ENCODE data around the gene RSPH1.

The RSPH1 gene

GRCh38 chr21:42445311-42445710, 50.7 kb downstream of the RSPH1 start:
- no peak for DNase-seq (ENCODE audit: low read depth)

DNA sequence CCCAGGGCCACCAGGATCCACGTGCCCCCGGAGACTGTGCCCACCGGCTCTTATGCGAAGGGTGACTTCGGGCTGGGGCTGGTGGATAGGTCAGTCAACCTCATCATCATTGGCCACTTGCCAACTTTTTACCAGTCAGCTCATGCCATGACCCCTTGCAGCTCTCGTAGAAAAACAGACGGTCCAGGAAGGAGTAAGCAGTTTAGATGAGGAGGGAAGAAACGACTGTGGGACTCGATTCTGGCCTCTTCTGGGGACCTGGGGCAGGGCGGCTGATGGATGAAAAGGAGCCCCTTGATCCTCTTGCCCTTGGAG, 51.3 kb downstream of the RSPH1 start:
- DNase-seq (ENCODE audit: low read depth), result no peak

- DNase-seq (ENCODE audit: low read depth), result no peak
These were observed 51.9 kb downstream of the RSPH1 start for GRCh38 chr21:42443876-42444744.

DNA sequence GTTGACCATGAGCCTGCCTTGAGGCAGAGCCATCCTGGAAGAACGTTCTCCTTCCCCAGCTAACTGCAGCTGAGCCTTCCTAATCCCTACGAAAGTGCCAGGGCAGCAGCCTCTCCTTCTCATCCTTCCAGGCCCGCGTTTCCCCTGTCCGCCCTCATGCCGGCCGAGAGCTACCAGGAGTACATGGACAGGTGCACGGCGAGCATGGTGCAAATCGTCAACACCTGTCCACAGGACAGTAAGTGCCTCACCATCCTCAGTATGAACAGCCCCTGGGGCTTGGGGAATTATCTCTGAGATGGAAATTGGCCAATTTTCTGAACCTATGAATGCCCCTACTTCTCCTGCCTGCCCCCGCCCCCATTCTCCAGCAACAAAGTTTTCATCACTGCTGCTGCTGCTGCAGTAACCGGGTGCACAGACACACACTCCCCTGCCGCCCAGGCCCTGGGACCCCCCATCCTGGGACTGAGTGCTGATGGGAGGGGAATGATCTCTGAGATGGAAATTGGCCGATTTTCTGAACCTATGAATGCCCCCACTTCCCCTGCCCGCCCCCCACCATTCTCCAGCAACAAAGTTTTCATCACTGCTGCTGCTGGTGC, 52.7 kb downstream of the RSPH1 start:
- DNase-seq (ENCODE audit: low read depth), result no peak

DNA sequence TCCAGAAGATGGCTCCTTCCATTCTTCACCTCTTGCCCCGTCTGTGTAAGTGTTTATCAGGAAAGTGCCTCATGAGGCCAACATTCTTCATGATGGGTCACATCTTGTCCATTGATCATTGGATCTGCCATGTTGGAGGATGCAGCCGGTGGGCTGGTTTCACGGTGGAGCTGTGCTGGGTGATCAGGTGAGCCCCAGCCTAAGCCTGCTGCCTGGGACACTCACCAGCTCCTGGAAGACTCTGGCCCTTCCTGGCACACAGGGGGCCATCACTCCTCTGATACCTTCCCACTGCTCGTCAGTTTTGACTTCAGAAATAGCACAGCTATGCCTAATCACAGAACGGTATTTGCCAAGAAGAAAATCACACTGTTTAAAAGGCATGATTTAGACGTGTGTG, 54.1 kb downstream of the RSPH1 start:
- DNase-seq (ENCODE audit: low read depth), result no peak

GRCh38 chr21:42440187-42440792, 55.7 kb downstream of the RSPH1 start:
- no peak for DNase-seq (ENCODE audit: low read depth)

- DNase-seq (ENCODE audit: low read depth), result no peak
These were observed 56.5 kb downstream of the RSPH1 start for GRCh38 chr21:42439284-42440186.

DNA sequence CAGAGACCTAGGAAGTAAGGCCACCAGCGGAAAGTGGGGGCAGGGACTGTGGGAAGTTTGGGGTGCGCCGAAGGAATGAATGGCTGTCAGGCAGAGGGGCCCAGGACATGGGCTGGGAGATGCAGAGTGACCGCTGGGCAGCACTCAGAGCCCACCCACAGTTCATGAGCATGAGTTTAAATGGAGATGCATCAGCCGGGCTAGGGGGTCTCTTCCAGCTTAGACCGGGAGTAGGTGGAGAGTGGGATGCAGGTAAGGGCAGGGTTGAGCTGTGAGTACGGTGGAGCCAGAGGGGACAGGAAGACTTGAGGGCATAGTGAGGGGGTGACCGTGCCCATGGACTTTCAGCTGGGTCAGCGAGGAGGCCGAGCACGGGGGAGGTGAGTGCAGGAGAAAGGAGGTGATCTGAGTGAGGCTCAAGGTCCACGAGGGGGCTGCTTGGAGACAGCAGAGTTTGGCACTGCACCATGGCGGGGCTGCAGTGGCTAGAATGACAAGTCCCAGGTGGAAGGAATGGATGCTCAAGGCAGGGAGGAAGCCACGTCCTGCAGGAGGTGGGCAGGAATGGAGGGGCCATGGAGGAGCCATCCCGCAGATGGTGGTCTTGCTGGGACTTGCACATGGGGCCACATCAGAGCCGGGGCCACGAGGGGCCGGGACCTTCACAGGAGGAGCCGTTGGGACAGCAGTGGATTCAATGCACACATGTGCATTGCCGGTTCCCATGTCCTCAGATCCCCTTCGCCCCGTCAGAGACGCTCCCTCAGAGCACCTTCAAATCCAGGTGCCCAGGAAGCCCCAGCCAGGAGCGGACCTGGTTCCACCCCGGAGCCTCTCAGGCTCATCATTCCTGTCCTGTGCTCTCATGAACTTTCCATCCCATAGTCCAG, 57.5 kb downstream of the RSPH1 start:
- DNase-seq (ENCODE audit: low read depth), result no peak

DNA sequence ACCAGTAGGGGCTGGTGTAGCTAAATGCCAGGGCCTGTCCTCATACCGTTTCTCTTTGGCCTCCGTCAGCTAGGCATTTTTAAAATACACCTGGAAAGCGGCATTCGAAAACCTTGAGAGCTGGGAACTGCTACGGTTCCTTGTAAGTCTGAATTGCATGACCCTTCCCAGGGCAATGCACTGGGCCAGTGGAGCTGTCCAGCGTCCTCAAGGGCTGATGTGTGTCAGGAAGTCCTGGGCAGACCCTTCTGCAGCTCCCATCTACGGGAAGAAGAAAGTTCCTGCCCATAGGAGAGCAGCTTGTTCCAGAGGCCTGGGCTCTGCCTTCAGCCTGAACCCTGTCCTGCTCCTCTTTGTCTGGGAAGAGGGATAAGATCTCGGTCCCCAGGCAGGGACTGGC, 58.2 kb downstream of the RSPH1 start:
- no peak for DNase-seq (ENCODE audit: low read depth)

DNA sequence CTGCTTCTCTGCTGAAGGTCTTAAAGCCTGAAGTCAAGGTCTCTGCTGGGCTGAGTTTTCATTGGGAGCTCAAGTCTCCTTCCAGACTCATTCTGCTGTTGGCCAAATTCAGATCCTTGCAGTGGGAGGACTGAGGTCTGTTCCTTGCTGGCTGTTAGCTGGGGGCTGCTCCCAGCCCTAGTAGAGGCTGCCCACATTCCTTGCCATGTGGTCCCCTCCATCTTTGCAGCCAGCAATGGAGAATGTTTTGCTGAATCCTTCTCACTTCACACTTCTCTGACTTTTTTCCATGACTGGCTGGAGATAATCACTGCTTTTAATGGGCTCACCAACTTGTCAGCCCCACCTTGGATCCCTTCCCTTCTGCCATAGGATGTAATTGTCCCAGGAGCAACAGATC, 59.1 kb downstream of the RSPH1 start:
- no peak for DNase-seq (ENCODE audit: low read depth)

DNA sequence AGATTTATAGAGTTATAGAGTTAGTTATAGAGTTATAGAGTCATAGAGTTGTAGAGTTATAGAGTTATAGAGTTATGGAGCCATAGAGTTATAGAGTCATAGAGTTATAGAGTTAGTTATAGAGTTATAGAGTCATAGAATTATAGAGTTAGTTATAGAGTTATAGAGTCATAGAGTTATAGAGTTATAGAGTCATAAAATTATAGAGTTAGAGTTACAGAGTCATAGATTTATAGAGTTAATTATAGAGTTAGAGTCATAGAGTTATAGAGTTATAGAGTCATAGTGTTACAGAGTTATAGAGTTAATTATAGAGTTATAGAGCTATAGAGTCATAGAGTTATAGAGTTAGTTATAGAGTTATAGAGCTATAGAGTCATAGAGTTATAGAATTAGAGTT, 60.2 kb downstream of the RSPH1 start:
- no peak for DNase-seq (ENCODE audit: low read depth)

- DNase-seq (ENCODE audit: low read depth), result no peak
These were observed 60.6 kb downstream of the RSPH1 start for GRCh38 chr21:42435401-42435800.

GRCh38 chr21:42434884-42435283, 61.1 kb downstream of the RSPH1 start:
- no peak for DNase-seq (ENCODE audit: low read depth)

GRCh38 chr21:42433946-42434551, 62.0 kb downstream of the RSPH1 start:
- no peak for DNase-seq (ENCODE audit: low read depth)

DNA sequence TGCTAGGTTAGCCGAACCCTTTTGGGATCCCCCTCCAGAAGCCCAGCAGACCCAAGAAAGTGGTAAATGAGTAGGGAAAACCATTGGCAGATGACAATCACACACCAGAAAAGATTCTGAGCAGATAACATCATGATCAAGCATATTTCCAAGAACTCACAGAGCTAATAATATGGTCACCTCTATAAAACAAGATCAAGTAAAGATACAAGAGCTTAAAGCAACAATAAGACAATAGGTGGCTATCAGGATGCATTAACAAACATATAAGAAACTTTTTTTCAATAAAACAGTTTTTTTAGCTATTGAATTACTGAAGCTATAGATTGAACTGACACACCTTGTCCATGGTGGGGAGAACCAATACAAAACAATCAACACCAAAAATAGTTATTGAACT, 63.3 kb downstream of the RSPH1 start:
- DNase-seq (ENCODE audit: low read depth), result no peak

DNA sequence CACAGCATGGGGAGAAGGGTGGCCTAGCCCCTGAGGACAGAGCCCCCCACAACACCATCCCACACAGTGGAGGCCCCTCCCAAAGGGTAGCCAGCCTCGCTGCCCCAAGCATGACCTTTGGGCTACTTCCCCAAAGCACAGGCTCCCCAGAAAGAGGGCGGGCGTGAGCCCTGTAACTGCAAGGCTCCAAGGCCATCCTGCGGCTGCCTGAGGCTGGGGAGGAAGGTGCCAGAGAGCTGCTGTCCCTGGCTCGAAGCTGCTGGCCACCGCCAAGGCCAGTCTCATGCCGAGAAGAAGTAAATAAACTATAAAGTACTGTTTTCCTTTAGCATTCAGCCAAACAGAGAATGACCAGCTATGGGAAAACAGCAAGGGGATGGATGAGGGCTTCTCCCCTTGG, 64.8 kb downstream of the RSPH1 start:
- no peak for DNase-seq (ENCODE audit: low read depth)

- no peak for DNase-seq (ENCODE audit: low read depth)
These were observed 65.5 kb downstream of the RSPH1 start for GRCh38 chr21:42430521-42430920.

- no peak for DNase-seq (ENCODE audit: low read depth)
These were observed 66.2 kb downstream of the RSPH1 start for GRCh38 chr21:42429856-42430255.

DNA sequence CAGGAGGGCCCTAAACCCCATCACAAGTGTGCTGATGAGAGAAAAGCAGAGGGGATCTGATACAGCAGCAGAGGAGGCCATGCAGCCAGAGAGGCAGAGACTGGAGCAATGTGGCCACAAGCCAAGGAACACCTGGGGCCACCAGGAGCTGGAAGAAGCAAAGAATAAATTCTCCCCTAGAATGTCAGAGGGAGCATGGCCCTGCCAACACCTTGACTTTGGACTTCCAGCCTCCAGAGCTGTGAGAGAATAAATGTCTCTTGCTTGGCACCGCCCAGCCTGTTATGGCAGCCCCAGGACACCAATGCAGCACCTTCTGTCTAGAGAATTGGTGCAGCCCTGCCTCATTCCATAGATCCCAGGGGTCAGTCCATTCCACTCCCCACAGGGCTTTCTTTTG, 67.0 kb downstream of the RSPH1 start:
- DNase-seq (ENCODE audit: low read depth), result no peak

DNA sequence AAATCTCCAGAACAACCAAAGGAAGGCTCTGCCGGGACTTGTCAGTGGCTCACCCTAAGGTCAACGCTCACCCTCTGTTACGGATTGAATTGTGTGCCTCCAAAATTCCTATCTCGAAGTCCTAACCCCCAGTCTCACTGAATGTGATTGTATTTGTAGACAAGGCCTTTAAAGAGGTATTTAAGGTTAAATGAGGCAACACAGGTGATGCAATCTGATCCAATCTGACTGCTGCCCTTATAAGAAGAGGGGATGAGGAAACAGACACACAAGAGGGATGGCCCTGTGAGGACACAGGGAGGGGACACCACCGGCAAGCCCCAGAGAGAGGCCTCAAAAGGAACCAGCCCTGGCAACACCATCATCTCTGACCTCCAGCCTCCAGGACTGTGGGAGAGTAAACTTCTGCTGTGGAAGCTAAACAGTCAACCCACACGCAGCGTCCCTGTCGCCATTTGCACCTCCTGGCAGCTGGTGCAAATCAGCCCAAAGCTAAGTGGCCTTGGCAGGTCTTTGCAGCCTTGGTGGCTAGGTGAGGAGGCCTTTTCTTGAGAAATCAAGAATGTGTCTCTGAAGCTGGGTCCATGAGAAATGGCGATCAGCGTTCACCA, 68.1 kb downstream of the RSPH1 start:
- no peak for DNase-seq (ENCODE audit: low read depth)

Measured in fibroblast of gingiva (primary cell).